Stimulated activated CD4-positive, alpha-beta T cell treated with anti-CD3 and anti-CD28 coated beads, TNF-alpha, amount 100 ng/mL, for 1 hour (primary cell): ENCODE results near the gene ORMDL3.
"Not testable (repeated sequence)": the region's sequence is repeated elsewhere in the genome, so short reads cannot be mapped to it uniquely, and the experiment has no call there.

Experiments
- DNase-seq, 3 donors: peaks; one replicate each; pipeline ENCODE4 v3.0.0-alpha.2; 2020; ENCODE audit warnings: low read depth in 3 of 3, low spot score in 1 of 3

The ORMDL3 gene

DNA sequence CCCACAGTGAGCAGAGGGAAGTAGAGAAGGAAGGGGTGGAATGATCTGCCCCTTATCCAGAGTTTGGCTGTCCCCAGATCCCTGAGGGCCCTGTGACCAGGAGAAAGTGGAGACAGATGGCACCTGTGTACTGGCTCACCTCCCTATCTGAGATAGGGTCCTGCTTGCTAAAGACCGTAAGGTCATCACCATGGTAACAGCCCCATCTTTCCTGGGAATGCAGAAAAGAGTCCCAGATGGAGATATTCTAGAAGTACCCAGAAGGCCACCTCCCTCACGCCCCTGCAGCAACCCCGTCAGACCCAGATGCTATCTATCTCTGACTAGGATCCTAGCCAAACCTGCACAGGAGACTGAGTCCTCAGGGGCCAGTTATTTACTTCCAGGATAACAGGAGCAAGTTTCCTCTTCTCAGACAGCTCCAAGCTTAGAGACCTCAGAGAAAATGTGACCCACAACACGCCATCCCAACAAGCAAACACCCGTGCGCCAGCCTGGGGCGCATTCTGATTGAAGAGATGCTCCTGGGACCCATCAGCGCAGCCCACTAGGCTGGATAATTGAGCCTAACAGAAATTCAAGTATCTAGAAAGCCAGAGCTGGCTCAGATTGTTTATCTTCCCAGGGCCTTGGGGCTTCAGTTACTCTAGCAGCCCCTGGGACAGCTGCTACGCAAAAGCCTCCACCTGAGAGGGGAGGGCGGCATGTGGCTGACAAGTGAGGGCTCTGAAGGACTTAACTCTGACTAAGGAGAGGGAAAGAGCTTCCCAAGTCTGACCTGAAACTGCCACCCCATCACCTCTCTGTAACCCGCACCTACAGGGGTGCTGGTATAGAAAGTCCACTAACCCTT, 1.9 kb downstream of the ORMDL3 start:
- DNase-seq: no peak

DNA sequence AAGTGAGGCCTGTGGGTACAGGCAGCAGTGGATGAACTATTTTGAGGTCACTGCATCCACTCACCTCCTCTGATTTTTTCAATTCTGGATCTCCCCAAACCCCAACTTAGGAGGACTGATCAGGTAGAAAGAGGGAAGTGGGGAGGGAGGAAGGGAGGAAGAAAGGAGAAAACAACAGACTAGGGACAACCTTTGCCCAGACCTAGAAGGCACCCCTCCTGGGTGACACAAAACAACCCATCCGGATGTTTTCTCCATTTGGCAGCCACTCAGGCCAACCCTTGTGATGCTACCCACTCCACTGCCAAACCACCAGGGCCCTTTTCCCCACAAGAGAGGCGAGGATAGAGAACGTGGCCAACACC, 2.7 kb downstream of the ORMDL3 start:
- DNase-seq: no peak

DNA sequence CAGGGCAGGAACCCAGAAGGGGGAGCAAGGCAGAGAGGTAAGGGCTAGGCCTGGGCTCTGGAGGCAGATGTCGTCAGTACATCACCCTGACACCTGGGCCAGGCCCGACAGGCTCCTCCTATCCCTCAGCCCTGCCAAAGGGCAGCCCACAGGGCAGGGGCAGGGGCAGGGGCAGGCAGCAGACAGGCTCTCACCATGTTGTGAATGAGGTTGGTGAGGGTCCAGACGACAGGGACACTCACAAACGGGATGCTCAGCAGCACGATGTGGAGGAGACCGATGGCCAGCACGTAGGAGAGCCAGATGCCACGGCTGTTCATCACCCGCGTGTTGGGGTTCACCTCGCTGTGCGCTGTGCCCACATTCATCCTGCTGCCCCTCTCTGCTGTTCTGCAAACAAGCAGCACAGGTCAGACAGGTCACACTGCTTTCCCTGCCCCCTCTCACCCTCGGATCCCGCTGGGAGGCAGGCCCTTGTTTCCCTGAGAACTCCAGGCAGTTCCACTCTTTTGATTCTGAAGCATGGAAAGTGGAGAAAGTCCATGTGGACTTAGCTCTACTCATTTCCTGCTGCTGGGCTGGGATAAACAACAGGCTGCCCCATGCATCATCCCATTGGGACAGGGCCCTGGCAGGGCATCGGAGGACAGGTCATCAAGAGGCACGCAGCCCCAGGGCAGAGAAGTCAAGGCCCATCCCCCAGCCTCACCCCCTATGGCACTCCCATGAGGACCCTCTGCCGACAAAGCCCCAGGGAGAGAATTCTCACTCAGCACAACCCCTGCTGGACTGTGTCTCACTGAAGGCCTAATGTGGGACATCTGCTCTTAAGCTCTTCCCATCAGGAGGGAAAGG, 3.3 kb downstream of the ORMDL3 start:
- DNase-seq: no peak

DNA sequence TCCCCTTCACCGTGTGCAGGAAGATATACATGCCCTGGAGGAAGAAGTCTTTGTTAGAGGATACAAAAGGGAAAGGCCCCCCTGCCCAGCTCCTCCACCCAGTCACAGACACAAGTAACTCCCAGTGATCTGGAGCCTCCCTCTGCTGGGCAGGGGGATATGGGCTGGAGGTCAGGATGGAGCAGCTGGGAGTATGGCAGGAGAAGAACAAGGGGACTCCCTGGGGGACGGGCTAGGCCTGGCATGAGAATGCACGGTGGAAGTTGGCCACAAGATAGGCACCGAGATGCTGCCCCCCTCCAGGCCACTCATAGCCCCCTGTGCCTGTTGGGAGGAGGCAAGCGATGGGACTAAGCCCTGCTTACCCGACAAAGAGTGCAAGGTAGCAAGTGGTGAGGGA, 4.2 kb downstream of the ORMDL3 start:
- DNase-seq: no peak

DNA sequence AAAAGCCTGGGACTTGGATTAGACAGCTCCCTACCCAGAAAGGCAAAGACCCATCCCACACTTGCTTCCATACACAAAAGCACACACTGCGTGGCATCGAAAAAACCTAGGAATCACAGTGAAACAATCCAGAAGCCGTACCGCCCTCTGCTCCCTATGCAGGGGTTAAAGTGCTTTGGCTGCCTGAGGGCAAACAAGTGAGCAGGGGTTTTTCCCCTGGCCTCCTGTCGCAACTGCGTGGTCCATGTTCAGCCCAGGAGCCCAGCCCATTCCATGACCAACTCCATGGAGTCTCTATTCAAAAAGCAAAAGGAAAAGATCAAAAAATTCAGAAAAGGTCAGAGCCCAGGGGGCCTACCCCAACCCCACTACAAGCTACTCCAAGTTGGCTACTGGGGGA, 5.4 kb downstream of the ORMDL3 start:
- DNase-seq: no peak

DNA sequence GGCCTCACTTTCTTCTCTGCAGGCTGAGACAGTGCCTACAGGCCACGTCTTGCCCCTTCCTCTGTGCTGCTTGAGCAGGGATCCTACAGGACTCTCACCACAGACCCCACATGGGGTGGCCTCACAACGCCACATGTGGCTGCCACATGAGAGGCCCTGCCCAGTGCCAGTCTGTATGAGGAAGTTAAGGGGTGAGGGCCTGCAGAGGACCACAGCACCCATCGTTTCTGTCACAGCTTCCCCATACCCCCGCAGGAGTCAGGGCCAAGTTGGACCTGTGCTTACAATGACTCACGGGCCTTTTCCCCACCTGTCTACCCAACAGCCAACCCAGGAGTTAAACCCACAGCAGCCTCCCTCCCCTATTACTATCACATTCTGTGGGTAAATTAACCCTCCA, 6.1 kb downstream of the ORMDL3 start:
- DNase-seq: no peak

DNA sequence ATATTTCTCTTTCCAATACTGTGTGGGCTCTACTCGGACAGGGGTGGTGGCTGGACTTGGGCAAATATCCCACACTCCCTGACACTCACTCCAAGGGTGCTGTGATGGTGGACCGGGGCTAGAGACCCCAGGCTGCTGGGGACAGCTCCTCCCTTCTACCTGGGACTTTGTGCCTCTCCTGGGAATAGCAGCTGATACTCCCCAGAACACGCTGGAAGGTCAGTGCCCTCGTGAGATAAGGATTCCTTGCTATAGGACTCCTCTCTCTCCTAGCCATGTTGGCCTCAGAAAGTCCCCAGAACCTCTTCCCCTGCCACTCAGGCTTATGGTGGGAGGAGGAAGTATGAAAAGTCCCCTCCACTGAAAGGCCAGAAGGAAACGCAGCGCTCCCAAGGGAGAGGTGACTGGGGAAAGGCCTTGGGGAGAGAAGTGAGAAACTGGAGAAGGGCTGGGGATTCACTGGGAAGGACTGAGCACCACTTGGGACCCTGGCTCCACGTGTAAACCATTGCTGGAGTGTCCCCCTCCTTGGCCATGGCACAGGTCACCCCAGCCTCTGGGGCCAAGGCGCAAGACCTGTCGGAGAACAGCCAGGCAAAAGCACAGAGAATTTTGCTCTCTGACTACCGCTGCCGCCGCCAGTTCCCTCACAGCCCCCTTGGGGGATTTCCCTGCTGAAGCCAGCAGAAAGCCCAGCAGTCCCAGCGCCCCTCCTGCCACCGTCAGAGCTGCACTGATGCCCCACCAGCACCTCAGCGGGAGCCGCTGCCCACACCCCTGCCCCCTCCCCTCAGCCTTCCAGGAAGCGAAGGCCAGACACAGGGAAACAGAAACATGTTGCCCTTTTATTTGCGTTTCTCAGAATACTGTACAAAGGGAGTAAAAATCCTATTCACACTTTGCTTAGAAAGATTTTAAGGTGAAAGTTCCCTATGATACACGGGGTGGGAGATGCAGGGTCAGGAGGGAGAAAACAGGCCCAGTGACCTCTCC, 6.9 kb downstream of the ORMDL3 start:
- DNase-seq: peak in 1 of 3 donors; percentile 45

DNA sequence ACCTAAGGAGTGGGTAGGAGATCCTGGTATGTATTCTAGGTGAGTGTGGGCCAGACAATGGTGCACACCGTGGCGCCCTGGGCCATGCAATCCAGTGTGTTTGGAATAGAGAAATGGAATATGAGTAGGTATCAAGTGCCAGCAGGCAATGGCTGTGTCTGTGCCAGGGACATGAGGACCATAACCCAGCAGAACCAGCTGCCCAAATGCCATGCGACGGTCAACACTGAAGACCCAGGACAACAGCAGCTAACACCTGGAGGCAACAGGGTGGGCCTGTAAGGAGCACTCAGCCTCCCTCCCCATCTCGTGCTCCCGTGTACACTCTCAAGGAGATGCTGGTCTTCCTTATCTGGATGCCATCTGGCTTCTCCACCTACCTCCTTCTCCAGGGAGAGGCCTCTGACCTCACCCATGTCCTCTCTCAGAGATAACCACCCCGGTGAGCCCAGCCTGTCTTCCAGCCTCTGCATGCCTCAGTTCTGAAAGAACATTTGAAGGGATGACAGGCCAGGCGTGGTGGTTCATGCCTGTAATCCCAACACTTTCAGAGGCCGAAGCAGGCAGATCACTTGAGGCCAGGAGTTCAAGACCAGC, 8.2 kb downstream of the ORMDL3 start:
- DNase-seq: no peak

DNA sequence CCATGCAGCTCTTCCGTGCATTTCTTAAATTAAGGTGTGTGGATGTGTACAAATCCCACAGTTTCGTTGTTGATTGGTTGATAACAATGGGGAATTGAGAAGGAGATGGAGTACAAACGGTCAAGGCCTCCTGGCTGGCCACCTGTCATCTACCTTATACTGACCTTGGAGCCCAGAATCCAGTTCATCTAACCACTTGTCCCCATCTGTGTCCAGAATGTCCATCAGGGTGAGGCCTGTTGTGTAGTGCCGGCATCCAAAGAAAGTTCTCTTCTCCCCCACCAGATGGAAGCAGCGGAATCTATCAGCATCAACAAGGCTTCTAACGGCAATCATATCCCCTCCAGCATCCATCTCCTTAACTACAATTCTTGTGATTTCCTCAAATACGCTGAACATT, 10.5 kb downstream of the ORMDL3 start:
- no peak for DNase-seq

DNA sequence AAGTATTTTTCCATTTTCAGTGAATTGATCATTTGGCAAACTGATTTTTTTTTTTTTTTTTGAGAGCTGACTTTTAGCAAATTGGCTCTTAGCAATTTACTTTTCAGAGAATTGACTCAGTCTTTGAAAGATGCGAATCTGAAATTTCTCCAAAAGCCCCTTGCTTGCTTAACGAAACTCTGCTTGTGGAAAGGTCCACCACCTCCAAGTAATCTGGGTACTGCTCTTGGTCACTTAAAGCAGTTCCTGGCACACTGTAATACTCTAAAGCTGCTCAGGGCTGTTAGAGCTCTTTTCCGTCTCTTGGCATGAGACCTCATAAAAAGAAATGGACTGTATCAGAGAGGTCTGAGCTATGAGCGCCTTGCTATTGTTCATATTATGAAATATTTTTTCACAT, 11.8 kb downstream of the ORMDL3 start:
- DNase-seq: no peak

DNA sequence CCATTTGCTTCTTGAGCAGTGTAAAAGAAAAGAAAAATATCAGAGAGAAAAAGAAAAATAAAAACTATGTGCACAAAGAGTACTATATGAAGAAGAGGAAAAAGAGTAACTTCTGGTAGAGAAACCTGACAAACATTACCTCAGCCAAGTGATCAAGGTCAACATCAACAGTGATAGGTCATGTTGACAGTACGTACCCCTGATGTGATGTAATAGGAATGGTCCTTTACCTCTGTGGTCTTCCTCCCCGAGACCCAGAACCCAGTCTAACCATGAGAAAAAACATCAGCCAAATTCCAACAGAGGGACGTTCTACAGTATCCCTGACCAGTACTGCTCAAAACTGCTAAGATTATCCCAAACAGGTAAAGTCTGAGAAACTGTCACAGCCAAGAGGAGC, 13.4 kb downstream of the ORMDL3 start:
- DNase-seq: no peak

DNA sequence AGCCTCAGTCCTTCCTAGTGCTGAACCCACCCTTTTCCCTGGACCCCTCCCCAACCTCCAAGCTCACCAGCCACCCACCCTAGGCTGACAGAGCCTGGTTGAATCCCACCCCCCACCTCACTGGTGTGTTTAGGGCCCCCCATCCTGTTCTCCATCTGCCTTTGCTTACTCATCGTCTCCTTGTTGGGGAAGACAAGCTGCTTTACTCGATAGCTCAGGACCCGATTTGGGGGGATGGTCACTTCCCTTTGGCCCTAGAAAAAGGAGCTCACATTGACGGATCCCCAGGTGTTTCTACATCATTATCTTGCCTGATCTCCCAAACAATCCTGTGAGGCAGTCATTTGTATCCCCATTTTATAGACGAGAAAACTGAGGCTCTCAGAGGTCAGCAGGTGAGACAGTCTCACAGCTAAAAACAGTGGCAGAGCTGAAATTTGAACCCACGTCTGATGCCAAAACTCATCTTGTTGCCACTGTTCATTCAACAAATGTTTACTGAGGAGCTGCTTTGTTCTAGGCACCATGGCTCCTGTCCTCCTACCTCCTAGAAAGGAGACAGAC, 18.5 kb downstream of the ORMDL3 start:
- no peak for DNase-seq

DNA sequence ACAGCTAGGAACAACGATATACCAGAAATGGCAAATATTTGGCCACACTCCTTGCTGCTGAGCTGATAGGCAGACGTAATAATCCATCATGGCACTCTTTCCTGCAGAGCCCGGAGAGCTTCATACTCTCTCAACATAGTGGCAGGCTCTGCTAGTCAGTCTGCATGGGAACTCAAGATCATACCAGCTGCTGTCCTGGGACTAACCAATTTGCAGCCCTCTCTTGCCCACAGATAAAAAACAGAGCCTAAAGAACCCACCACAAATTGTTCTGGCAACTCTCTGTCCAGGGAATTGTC, 22.5 kb downstream of the ORMDL3 start:
- no peak for DNase-seq

DNA sequence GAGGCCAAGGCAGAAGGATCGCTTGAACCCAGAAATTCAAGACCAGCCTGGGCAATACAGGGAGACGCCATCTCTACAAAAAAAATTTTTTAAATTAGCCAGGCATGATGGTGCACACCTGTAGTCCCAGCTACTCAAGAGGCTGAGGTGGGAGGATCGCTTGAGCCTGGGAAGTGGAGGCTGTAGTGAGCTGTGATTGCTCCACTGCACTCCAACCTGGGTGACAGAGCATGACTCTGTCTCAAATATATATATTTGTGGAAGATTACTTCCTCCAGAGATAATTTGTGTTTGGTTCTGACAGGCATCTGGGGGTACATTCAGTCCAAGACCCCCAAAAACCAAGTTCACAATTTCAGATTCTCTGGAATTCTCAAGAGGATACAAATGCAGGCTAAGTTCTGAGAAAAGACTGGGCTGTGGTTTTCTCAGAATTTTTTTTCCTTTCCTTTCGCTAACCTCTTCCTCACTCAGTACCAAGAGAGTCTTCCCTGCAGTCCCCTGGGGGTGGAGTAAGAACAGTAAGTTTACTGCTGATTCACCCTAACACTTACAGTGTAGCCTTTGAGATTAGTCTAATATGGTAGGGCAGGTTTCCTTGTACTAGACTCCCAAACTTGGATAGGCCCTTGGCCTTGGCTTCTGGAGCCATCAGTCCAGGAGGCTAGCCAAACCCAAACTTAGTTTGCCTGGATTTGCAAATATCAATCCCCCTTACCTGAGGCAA, 24.1 kb downstream of the ORMDL3 start:
- DNase-seq: no peak

DNA sequence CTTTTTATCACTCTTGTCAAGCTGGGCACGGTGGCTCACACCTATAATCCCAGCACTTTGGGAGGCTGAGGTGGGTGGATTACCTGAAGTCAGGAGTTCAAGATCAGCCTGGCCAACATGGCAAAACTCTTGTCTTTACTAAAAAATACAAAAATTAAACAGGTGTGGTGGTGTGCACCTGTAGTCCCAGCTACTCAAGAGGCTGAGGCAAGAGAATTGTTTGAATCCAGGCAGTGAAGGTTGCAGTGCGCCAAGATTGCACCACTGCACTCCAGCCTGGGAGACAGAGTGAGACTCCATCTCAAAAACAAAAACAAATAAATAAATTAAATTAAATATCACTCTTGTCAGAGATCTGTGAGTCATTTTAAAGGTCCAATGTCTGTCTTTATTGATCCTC, 25.4 kb downstream of the ORMDL3 start:
- DNase-seq: not testable (repeated sequence)

DNA sequence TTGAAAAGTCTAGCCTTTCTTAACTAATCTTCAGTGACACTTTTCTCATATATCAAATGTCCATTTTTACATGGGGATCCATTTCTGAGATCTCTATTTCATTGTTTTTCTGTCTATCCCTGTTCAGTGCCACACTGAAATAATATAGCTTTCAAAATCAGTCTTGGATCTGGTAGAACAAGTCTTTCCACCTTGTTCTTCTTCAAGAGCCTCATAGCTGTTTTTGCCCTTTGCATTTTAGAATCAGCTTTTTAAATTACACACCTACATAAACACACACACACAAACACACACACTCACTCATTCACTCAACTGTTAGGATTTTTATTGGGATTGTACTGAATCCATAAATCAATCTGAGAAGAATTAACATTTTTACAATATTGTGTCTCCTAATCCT, 28.2 kb downstream of the ORMDL3 start:
- DNase-seq: no peak

DNA sequence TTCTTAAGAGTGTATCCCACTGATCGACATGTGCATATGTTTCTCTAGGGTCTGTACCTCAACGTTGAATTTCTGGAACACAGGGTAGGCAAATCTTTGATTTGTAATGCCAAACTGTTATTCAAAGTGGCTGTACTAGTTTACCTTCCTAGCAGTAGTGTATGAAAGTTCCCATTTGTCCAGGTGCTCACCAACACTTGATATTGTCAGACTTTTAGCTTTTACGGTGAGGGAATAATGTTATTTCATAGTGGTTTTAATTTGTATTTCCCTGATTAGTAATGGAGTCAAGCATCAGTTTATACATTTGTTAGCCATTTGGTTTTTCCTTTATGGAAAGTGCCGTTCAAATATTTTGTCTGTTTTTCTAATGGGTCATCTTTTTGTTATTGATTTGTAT, 29.3 kb downstream of the ORMDL3 start:
- DNase-seq: no peak

DNA sequence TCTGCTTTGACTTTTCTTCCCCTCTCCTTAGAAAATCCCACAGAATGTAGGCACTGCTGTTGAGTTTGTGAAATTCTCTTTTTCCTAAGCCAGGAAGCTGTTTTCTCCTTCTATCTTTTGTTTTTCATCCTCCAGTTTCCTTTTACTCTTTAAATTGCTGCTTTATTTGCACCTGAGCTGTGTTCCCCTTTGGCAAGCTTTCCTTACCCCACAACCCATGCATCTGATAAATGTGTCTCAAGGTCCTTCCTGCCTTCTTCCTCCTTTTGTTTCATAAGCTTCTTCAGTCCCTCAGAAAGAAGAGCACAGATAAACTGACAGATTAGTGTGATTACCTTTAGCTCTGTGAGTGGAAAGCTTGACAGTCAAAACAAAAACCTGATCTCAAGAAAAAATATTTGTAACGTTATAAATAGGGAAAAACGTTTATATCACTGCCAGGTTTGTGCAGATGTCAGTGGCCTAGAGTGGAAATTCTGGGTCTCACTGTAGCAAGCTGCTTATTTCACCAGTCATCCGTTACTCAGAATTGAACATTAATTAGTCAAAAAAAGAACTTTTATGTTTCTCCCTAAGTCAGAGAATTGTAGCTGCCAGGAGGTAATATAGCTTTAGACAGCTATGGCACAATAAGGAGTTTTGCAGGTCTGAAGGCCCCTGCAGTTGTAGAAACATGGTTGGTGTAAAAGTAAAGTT, 32.6 kb downstream of the ORMDL3 start:
- no peak for DNase-seq

DNA sequence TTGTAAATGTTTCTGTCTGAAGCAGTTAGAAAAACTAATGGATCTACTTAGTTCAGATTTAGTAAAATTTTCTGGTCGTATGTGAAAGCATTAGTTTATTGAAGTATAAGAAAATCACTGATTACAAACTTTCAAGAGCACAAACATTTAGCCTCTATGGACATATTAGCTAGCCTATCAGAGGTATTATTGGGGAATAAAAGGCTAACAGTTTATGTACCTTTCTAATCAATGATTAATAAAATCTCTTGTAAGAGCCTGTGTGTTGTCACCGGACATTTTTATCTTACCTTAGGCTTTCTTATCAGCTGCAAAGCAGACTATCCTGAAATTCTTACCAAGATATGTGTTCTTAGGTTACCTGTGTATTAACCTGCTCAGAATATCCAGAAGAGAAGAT, 38.2 kb downstream of the ORMDL3 start:
- no peak for DNase-seq

DNA sequence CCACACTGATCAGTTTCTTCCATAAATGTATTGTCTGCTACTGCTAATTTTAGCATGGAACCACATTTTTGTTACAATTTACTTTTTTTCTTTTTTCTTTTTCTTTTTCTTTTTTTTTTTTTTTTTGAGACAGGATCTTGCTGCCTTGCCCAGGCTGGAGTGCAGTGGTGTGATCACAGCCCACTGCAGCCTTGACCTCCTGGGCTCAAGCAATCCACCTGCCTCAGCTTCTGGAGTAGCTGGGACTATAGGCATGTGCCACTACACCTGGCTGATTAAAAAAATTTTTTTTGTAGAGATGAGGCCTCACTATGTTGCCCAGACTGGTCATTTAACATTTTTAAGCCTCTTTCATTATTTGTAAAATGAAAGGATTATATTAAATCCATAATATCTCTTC, 40.3 kb downstream of the ORMDL3 start:
- DNase-seq: no peak
